Measurements from ENCODE around the gene CHI3L1.

The CHI3L1 gene

GRCh38 chr1:203167026-203167912, 19.2 kb downstream of the CHI3L1 start:
- no peak for FAIRE-seq

GRCh38 chr1:203166192-203166940, 20.1 kb downstream of the CHI3L1 start:
- no peak for FAIRE-seq

DNA sequence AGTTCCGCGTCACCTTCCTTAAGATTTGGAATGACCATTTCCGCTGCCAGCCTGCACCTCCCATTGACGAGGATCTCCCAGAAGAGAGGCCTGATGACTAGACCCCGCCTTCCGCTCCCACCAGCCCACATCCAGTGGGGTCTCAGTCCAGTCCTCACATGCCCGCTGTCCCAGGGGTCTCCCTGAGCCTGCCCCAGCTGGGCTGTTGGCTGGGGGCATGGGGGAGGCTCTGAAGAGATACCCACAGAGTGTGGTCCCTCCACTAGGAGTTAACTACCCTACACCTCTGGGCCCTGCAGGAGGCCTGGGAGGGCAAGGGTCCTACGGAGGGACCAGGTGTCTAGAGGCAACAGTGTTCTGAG, 20.7 kb downstream of the CHI3L1 start:
- FAIRE-seq = no peak

- no peak for FAIRE-seq
These were observed 21.3 kb downstream of the CHI3L1 start for GRCh38 chr1:203165101-203165799.

DNA sequence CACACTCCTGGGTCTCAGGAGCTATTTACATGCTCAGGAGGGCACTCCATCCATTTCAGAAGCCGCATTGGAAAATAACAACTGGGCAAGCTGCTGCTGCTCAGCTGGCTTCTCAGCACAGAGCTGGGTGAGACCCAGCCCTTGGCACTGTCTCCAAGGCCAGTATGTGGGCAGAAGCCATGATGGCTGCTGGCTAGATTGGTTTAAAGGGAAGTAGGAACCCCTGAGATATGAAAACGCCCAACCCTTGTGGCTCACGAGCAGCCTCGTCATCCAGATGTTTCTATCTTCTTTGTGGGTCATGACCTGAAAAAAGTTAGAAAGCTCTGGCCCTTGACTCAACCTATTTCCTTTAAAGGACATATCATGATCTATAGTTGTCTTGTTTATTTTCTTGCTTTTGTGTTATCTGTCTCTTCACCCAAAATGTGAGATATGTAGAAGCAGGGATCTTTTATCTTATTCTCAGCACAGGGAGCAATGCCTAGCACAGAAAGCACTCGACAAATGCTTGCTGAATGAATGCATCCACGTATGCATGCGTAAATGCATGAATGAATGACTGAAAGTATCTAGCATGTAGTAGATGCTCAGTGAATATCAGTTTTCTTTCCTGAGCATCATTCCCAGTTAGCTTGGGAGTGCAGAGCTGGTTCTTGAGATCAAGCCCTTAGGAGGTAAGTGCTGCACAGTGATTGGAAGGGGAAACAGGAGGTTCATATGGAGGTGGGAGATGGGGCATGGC, 22.4 kb downstream of the CHI3L1 start:
- FAIRE-seq = no peak

- no peak for FAIRE-seq
These were observed 24.1 kb downstream of the CHI3L1 start for GRCh38 chr1:203162403-203162802.

GRCh38 chr1:203161703-203162102, 24.8 kb downstream of the CHI3L1 start:
- no peak for FAIRE-seq

- FAIRE-seq = no peak
These were observed 25.3 kb downstream of the CHI3L1 start for GRCh38 chr1:203161175-203161574.

DNA sequence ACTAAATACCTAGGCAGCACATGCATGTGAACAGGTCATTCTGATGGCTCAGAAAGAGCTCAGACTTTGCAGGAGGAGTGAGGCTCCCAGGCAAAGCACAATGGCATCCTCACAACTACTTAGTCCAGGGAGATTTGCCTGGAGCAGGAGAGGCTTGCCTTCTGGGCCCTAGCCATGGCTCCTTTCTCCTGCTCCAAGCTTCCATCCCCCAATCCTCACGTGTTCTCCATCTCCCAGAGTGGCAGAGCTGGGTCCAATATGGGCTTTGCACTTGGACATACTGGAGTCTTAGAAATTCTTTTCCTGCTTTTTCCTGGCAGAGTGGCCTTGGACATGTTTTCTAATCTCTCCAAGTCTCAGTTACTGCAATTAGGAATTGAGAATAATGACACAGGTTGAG, 26.7 kb downstream of the CHI3L1 start:
- FAIRE-seq = no peak

DNA sequence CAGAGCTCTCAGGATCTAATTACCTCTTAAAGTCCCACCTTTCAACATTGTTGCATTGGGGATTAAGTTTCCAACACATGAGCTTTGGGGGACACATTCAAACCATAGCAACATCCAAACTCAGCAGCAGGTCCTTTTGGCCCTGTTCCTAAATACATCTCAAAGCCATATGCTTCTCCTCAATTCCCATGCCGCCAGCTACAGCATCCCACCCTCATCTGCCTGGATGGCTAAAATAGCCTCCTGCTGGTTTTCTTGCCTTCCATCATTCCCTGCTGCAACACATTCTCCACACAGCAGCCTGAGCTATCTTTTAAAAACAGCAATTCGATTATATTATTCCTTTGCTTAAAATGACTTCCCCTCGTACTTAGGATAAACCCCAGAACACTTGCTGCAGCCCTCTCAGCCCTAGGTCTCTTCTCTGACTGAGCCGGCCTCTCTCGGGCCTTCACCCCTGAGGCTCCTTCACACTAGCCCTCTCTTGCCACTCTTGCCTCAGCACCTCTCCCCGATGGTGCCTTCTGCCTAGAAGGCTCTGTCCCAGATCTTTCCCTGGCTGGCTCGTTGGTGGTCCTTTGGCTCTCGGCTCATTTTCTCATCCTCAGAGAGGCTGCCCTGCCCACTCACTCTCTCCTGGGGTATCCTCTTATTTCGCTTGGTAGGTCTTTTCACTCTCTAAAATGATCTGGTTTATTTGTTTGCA, 27.4 kb downstream of the CHI3L1 start:
- no peak for FAIRE-seq

- no peak for FAIRE-seq
These were observed 28.1 kb downstream of the CHI3L1 start for GRCh38 chr1:203158423-203158822.

DNA sequence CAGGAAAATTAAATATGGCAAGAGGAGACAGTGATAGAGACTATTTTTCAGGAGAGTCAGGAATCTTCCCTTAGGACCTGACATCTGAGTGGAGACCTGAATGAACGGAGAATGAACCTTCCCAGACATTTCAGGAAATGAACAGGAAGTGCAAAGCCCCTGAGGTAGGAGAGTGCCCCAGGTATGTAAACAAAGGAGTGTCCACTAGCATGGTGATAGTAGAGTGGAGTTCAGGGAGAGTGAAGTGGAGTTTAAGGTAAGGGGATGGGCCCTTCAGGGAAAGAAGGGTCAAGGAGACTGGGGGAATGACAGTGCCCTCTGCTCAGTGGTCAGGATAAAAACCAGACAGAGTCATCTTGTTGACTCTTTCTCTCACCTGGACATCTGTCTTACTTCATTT, 30.2 kb downstream of the CHI3L1 start:
- no peak for FAIRE-seq

DNA sequence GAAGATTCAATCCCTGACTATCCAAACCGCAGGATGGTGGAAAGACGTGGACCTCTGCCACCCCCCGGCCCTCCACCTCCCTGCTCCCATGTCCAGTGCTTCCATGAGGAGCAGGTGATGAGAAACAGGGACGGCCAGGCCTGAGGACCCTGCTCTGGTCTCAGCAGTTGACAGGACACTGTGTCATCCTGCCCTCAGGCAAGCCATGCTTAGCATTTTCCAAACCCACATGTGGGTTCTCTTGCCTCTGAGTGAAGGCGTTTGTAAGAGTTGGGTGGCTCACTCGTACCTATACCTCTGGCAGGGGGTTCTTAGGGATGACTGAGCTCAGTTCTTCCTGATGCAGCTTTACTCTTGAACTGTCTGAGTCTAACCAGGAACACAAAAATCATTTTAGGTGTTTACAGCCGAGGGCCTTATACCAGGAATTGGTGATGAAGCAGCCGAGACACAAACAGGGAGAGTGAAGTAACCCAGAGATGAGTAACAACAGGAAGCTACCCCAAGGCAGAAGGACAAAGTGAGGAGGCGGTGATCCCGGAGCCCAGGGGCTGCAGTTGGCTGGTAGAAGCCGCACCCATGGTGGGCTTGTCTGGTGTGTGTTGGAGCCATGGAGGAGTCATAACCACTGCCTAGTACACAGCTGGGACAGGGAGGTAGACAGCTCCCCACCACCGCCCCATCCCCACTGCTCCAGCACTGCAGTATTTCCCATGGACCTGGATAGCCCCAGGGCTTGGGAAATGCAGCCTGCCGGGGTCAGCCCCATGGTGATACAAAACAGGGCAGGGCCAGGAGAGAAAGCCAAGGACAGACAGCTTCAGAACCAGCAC, 32.3 kb downstream of the CHI3L1 start:
- FAIRE-seq = no peak

- no peak for FAIRE-seq
These were observed 33.2 kb downstream of the CHI3L1 start for GRCh38 chr1:203153051-203153988.

DNA sequence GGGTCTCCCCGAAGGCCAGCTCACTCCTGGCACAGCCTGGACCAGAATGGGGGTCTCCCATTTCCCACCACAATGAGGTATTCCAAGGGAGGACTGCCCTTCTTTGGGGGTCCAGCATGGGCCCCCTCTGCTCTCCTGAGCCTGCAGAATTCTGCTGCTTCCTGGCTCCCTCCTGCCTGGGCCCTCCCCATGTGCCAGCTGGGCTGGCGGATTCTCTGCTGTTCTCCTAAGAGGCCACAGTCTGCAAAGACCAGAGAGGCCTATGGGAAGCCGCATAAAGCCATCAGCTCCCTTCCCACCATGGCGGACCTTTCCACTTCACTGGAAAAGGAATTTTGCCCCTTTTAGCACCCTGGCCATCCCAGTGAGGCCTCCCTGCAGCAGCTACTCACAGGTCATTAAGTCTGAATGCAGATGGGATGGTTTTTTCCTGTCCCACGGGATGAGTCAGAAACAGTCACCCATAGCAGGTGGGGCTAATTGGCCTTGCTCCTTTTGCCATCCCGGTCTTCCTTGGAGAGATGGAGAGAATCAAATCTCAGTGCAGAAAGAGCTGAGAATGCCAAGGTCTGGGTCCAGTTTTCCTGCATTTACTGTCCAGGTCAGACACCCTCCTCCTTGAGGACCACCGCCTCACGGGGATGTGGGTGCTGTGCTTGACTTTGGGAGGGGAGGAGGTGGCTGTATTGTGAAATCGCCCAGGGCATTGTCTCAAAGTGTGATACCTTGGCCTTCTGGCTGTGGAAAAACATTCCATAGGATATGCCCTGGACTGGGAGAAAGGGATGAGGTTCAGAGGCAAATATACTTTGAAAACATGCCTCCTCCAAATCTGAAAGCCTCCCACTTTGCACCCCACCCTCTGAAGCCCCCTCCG, 34.1 kb downstream of the CHI3L1 start:
- no peak for FAIRE-seq

- FAIRE-seq = no peak
These were observed 34.9 kb downstream of the CHI3L1 start for GRCh38 chr1:203151362-203152157.

DNA sequence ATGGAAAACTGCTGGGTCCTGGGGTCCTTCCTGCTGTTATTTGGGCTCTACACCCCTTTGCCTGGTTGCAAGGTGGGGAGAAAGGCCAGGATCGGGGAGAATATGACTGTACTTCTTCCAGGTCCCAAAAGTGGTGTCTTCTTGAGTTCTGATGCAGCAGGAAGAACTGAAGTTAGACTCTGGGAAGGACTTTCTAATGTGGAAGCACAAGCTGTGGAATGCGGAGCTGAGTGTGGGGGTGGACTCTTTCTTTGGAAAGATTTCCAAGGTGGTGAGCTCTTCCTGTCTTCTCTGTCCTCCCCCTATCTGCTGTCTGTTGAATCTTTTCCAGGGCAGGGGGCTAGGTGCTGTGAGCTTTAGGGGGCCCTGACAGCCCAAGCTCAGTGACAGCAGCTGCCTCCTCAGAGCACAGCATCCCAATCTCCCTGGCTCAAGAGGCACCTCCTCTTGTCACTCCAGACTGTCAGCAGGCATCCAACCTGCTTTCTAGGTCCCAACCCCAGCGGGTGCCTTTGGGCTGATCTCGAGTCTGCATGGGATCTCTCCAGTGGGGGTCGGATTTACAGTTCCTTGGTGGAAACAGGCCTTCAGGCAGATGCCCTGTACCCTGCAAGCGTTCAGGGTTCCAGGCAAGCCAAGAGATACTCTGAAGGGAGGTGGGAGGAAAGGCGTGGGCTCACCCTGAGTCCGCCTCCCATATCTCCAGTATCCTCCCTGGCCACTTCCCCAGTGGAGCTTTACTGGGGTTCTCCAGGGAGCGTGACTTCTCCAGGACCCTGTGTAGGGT, 35.8 kb downstream of the CHI3L1 start:
- FAIRE-seq = no peak

Measured in endometrium (tissue), 2 donors.